Measurements from ENCODE around the gene AZGP1.
"Not testable (repeated sequence)": the region's sequence is repeated elsewhere in the genome, so short reads cannot be mapped to it uniquely, and the experiment has no call there.

AZGP1 gene

DNA sequence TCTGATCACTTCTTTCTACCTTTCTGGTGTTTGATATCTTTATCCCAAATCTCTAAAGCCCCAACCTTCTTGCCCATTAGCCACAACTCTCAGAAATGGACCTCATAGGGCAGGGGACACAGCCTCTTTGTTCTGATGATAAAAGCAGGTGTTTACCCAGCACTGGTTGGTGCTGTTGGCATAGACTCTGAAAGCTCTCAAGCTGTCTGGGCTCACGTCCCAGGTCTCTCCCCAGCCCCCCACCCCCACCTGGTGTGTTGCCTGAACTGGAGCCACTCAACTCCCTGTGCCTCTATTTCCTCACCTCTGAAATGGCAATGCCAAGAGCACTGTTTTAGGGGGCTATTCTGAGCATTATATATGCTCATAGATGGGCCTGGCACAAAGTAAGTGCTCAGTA, 6.0 kb downstream of the AZGP1 start:
- intact Hi-C loops (cut with DNase I); DNase-seq: not testable (repeated sequence)

DNA sequence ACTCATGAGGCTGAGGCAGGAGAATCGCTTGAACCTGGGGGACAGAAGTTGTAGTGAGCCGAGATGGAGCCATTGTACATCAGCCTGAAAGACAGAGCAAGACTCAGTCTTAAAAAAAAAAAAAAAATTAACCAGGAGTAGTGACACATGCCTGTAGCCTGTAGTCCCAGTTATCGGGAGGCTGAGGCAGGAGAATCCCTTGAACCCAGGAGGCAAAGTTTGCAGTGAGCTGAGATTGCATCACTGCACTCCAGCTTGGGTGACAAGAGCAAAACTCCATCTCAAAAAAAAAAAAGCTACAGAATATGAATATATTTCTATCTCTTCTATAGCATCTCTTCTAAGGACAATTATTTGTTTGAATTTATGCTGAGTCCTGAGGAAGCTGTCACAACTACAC, 6.5 kb downstream of the AZGP1 start:
- intact Hi-C loops (cut with DNase I), result no loop called here

DNA sequence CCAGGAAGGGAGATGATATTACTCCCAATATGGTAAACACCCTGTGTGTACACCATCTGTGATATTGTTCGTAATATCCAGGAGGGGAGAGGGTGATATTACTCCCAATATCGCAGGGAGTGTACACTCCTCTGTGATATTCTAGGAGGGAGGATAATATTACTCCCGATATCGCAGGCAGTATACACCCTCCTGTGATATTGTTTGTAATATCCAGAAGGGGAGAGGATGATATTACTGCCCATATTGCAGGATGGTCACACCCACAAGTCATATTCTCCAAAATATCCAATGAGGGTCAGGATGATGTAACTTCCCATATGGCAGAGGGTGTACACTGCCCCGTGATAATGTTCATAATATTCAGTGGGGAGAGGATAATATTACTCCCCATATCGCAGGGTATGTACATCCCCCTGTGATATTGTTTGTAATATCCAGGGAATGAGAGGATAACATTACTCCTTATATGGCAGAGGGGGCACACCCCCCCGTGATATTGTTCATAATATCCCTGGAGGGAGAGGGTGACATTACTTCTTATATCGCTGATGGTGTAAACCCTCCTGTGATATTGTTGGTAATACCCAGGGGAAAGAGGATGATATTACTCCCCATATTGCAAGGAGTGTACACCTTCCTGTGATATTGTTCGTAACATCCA, 17.1 kb downstream of the AZGP1 start:
- intact Hi-C loops (cut with DNase I), result no loop called here
- no peak for DNase-seq

More for the DNA sequence above, 6.5 kb downstream of the AZGP1 start:
- DNase-seq, result no peak

DNA sequence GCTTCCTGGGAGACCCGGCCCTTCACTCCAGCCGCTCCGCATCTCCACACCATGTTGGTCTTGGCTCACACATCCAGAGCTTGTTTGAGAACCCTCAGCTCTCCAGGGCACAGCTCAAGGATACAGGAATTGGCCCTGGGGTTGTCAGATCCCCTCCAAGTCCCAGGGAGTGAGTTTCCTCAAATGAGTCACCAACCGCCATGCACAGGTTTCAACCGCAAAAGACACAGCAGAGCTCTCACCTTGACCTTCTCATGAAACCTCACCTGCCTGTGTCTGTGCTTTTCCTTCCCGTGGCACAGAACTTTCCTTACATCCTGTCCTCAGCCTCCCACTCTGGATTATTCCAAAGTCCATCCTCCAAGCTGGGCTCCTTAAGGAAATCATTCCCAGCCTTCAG, 20.6 kb downstream of the AZGP1 start:
- intact Hi-C loops (cut with DNase I), result no loop called here
- no peak for DNase-seq

DNA sequence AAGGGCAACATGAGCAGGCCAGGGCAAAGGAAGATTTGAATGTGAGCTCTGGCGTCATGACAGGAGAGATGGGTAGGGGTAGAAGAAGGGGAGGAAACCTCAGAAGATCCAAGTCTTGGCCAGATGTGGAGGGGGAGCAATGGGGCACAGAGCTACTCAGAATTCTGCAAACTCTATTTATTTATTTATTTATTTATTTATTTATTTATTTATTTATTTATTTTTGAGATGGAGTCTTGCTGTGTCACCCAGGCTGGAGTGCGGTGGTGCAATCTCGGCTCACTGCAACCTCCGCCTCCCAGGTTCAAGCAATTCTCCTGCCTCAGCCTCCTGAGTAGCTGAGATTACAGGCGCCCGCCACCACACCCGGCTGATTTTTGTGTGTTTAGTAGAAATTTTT, 21.2 kb downstream of the AZGP1 start:
- DNase-seq; intact Hi-C loops (cut with DNase I): not testable (repeated sequence)

DNA sequence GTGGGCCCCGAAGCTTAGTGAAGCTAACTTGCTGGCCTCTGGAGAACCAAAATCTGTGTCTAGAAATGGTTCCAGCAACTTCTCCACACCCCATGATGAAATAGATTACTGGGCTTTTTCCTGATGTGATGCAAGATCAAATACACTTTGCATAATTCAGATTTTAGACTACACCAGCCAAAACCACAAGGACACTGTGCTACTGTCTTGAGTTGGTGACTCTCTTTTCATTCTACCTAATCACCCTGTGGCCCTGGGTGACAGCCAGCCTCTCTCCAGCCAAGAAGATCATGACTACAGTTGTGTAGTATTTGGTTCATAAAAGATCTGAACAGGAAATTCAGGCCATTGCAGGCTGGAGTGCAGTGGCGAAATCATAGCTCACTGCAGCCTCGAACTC, 22.2 kb downstream of the AZGP1 start:
- no peak for DNase-seq
- intact Hi-C loops (cut with DNase I), result no loop called here

DNA sequence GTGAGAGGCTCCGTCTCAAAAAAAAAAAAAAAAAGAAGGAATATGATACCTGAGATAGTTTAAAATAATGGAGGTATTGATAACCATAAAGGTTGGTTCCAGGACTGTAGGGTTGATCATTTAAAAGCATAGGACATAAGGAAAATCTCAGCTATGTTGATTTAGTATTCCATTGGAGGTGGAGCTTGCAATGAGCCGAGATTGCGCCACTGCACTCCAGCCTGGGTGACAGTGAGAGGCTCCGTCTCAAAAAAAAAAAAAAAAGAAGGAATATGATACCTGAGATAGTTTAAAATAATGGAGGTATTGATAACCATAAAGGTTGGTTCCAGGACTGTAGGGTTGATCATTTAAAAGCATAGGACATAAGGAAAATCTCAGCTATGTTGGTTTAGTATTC, 23.2 kb downstream of the AZGP1 start:
- intact Hi-C loops (cut with DNase I); DNase-seq: not testable (repeated sequence)

DNA sequence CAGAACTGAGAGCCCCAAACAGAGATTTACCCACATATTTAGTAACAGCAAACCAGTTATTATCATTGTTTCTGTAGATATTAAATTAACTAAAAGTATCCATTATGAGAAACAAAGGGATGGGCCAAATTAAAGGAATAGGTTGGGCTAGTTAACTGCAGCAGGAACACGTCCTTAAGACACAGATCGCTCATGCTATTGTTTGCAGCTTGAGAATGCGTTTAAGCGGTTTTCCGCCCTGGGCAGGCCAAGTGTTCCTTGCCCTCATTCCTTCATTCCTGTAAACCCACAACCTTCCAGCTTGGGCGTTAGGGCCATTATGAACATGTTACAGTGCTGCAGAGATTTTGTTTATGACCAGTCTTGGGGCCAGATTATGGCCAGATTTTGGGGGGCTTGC, 25.0 kb downstream of the AZGP1 start:
- intact Hi-C loops (cut with DNase I); DNase-seq: not testable (repeated sequence)

DNA sequence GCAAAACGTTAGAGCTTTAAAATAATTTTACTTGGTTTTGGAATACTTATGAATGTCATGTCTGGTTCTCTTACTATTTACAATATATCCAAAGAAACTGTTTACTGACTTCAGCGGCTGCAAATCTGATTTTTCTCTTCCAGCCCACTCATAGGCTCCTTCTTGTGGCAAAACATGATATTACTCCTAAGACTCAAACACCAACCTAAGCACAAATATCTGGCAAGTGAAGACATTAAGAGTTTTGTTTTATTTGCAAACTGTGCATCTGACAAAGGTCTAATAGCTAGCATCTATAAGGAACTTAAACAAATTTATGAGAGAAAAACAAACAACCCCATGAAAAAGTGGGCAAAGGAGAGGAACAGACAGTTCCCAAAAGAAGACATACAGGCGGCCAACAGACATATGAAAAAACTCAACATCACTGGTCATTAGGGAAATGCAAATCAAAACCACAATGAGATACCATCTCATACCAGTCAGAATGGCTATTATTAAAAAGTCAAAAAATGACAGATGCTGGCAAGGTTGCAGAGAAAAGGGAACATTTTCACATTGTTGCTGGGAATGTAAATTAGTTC, 26.1 kb downstream of the AZGP1 start:
- DNase-seq, result no peak
- intact Hi-C loops (cut with DNase I), result no loop called here

DNA sequence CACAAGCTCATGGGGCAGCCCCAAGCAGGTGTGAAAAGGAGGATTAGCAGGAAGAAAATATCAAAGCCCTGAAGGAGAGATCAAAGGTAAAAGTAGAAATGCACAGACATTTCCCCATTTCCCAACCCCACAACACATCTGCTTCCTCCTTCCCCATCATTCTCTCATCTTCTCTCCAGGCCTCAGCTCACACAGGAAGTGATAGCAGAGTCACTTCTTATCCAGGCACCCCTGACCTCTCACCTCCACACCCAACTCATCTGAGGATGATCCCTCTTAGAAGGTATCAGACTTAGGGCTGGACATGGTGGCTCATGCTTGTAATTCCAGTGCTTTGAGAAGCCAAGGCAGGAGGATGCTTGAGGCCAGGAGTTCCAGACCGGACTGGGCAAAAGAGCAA, 28.2 kb downstream of the AZGP1 start:
- DNase-seq, result no peak
- intact Hi-C loops (cut with DNase I), result no loop called here

DNA sequence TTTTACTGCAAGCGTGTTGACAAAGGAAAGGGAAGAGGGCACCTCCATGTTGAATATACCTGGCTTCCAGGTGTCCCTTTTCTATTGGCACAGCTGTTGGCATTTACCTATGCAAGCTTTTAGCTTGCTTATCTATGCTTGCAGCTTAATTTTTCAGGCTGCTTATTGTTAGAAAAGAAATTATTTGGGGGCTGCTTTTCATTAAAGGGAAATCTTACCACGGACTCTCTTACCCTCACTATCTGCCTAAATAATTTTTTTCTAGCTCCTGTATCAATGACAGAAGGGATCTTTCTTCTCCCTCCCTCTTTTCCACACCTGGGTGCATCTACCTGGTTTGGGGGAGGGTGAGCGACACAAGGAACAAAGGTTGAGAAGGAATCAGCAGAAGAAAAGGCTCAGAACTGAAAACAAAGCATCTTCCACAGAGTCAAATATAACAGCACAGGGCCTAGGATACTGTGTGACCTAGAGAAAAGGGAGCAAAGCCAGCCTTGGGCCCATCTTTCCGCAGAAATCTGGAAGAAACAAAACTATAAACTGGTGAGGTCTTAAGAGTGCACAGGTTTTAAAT, 31.2 kb downstream of the AZGP1 start:
- DNase-seq, result no peak
- intact Hi-C loops (cut with DNase I), result no loop called here

DNA sequence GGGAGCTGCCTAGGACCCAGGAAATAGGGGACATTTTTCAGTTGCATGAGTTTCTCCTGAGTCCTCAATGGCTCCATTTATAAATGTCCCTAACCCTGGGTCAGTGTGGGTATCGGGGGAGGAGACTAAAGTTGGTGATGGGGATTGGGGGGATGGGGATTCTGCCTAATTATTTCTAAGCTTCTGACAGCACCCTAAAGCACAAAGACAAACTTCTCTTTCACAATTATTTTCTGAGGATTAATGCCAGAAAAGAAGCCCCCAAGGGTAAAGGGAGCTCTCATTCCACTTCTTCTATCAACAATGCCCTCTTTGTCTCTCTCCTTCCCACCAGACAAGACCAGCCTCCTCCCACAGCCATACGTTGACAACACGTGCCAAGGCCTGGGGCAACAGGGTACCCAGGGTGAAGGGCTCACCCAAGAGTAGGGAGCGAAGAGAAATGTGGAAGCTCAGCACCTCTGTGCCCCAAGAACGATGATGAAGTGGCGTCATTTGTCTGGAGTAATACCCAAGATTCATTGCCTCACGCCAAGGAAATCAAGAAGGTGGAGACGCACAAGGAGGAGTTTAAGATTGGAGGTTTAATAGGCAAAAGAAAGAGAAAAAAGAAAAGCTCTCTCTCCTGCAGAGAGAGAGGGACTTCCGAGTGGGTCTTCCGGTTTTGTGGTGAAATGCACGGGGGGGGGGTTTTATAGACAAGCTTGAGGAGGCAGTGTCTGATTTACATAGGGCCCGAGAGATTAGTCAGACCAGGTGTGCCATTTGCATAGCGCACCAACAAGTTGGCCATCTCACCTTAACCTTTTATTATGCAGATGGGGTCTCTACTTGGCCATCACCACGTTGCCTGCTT, 32.0 kb downstream of the AZGP1 start:
- intact Hi-C loops (cut with DNase I), result no loop called here
- DNase-seq, result no peak

DNA sequence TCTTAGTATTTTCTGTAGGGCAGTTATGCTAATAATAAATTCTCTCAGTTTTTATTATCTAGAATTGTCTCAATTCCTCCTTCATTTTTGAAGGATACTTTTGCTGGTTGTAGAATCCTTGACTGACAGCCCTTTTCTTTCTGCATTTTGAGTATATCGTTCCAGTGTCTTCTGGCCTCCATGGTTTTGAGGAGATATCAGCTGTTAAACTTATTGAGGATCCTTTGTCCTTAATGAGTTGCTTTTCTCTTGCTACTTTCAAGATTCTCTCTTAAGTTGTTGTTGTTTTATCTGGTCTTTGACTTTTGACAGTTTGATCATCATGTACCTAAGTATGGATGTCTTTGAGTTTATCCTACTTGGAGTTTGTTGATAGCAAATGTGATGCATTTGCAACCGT, 37.5 kb downstream of the AZGP1 start:
- no peak for DNase-seq
- intact Hi-C loops (cut with DNase I), result no loop called here

DNA sequence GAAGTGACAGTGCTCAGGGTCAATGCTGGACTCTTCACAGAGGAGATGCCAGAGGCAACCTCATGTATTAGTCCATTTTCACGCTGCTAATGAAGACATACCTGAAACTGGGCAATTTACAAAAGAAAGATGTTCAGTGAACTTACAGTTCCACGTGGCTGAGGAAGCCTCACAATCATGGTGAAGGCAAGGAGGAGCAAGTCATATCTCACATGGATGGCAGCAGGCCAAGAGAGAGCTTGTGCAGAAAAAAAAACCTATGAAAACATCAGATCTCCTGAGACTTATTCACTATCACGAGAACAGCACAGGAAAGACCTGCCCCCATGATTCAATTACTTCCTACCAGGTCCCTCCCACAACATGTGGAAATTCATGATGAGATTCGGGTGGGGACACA, 40.8 kb downstream of the AZGP1 start:
- intact Hi-C loops (cut with DNase I), result loop anchor here (2.0 kb wide), 1 partner anchor 26 kb away; no protein-coding TSS in a partner anchor
- DNase-seq, result not testable (repeated sequence)

DNA sequence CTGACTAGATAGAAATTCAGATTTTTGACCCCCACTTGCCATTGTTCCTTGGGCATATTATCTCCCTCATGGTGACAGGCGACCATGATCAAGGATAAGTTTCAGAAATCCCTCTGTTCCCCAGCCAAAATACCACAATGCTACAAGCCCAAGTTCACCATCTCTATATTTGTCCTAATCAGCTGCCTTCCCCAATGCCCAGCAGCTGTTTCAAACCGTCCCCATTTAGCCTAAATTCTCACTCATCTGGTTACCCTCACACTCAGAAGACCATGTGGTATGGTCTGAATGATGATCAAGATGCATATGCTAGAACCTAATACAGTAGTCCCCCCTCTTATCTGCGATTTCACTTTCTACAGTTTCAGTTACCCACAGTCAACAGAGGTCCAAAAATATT, 45.5 kb downstream of the AZGP1 start:
- intact Hi-C loops (cut with DNase I), result no loop called here
- no peak for DNase-seq

DNA sequence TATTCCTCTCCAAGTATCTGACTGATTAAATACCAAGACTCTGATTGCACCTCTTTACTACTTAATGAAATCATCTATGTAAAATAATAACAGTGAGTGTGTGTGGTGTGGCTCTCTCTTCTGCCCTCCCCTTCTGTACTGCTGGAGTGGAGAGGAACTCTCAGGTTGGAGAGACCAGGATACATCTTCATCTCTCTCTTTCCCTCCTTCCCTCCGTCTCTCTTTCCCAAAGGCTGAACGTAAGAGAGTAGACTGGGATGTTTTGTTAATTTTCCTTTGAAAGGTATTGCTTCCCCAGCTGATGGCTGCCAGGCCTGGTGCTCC, 46.1 kb downstream of the AZGP1 start:
- intact Hi-C loops (cut with DNase I), result no loop called here
- no peak for DNase-seq

DNA sequence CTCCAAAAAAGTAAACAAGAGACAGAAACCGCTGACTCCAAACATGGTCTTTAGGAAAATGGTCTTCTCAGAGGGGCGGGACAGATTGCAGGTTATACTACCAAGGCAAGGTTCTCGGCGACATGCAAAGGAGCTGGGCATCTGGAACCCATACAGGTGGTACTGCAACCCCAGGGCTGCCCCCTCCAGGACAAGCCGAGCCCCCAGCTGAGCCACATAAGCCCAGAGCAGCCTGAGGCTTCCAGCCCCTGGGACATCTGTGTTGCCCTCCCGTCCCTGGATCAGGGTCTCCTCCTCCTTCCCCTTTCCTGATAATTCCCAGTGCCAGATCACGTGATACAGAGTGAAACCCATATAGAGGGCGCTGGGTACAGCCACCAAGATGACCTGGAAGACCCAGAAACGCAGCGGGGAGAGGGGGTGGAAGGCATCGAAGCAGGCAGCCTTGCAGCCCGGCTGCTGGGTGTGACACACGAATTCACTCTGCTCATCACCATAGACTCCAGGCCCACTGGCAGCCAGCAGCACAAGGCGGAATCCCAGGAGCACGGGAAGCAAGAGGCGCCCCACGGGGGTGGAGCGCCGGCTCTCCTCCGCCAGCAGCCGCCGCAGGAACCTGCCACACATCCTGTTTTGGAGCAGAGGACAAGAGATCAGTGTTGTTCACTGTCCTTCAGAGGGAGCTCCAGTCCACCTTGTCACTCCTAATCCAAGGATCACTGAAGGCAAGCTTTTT, 46.7 kb downstream of the AZGP1 start, which contains the start of gene GJC3:
Gene GJC3, minus strand, starts transcription at position 627 of the 736 bp plus-strand sequence. Its CDS starts 0 bp downstream, at position 627.
- intact Hi-C loops (cut with DNase I), result no loop called here

DNA sequence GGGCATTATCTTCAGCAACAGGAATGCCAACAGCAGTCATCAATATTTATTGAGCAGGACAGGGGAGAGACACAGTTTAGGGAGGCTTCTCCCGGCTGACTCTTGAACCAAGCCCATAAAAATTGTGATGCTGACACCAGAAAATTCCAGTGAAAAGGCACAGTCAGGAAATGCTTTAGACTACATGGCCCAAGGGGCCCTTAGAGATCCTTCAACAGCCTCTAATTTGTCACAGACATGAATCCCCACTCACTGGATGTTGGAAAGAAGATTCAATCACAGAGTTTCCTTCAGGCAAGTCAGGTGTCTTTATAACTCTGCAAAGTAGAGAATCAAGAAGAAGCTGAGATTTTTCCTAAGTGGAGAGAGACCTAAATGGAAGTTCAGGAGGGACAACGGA, 47.6 kb downstream of the AZGP1 start:
- intact Hi-C loops (cut with DNase I), result no loop called here
- DNase-seq, result no peak

More for the DNA sequence above, 46.7 kb downstream of the AZGP1 start, which contains the start of gene GJC3:
- DNase-seq, result peak in 41 of 42 donors; percentile 13 to 78 (median 45)

DNA sequence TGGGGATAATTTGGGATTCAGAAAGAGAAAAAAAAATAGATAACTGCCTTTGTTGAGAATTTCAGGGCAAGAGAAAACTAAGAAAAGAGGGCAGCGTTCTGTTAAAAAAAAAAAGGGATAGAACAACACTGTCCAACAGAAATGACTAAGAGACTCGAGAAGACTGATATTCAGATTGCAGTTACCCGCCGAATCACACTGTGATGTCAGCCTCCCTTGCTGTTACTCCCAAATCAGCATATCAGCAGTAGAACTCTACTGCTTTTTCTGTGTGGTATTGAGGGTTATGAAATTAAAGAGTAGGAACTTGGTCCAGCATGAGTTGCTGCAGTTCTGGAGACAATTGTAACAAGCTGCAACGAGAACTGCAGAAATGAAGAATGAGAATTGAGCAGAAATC, 48.3 kb downstream of the AZGP1 start:
- intact Hi-C loops (cut with DNase I), result no loop called here
- no peak for DNase-seq
